ENCODE results near the gene MRPL49. TPM values are rescaled to one million over a fixed set of nuclear protein-coding genes. Genes with fewer than 3 reads are reported as not detected.
A peak's percentile ranks its signal among the peaks of the same experiment; 100 is the strongest.

The MRPL49 gene
- total RNA-seq, 4 donors from 2014 or later: 70.9 to 112 (median 91.6) TPM

GRCh38 chr11:65108469-65109123 lies 13.5 kb upstream of the MRPL49 start:
- 92 to 93% methylated on average over 11 to 22 of the region's 38 CpGs for WGBS, 2 donors
- Histone ChIP-seq H3K9me3 (no peaks in the 10 kb centered on the region), H3K4me3 (replicated peaks in 1 of 3) (no peak overlapping the region), H3K36me3 (peaks cover 14 to 26% of the 10 kb centered on the region in 2 donors), H3K4me1 (peaks cover 21 to 31% of the 10 kb centered on the region in 2 donors), H3K27me3 (no peaks in the 10 kb centered on the region), H3K27ac (no peak overlapping the region)
- intact Hi-C loops (cut with DNase I): no loop called here
- TF ChIP-seq, protein P1, sequence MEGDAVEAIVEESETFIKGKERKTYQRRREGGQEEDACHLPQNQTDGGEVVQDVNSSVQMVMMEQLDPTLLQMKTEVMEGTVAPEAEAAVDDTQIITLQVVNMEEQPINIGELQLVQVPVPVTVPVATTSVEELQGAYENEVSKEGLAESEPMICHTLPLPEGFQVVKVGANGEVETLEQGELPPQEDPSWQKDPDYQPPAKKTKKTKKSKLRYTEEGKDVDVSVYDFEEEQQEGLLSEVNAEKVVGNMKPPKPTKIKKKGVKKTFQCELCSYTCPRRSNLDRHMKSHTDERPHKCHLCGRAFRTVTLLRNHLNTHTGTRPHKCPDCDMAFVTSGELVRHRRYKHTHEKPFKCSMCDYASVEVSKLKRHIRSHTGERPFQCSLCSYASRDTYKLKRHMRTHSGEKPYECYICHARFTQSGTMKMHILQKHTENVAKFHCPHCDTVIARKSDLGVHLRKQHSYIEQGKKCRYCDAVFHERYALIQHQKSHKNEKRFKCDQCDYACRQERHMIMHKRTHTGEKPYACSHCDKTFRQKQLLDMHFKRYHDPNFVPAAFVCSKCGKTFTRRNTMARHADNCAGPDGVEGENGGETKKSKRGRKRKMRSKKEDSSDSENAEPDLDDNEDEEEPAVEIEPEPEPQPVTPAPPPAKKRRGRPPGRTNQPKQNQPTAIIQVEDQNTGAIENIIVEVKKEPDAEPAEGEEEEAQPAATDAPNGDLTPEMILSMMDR (IDR thresholded peaks at IDR 0.05): no peak
- TF ChIP-seq POLR2A (IDR thresholded peaks at IDR 0.05): no peak
- DNase-seq: no peak

GRCh38 chr11:65109231-65110198 lies 12.6 kb upstream of the MRPL49 start:
- intact Hi-C loops (cut with DNase I): loop anchor here (5.0 to 10.0 kb wide), 3 partner anchors 73 to 195 kb away; partner anchors contain the start of genes ARL2, ATG2A and CAPN1
- Histone ChIP-seq H3K27me3 (no peaks in the 10 kb centered on the region), H3K27ac (no peak overlapping the region), H3K9me3 (no peaks in the 10 kb centered on the region), H3K4me3 (replicated peaks in 1 of 3) (no peak overlapping the region), H3K4me1 (peaks cover 24 to 35% of the 10 kb centered on the region in 2 donors), H3K36me3 (peaks cover 14 to 26% of the 10 kb centered on the region in 2 donors)
- DNase-seq: no peak
- TF ChIP-seq, protein P1 (IDR thresholded peaks at IDR 0.05): no peak
- TF ChIP-seq POLR2A (IDR thresholded peaks at IDR 0.05): no peak
- 89 to 90% methylated on average over 18 to 22 of the region's 36 CpGs for WGBS, 2 donors

- Histone ChIP-seq H3K36me3 (peaks cover 14 to 26% of the 10 kb centered on the region in 2 donors), H3K4me3 (replicated peaks in 1 of 3) (no peak overlapping the region), H3K27ac (no peak overlapping the region), H3K4me1 (peaks cover 24 to 29% of the 10 kb centered on the region in 2 donors), H3K27me3 (no peaks in the 10 kb centered on the region), H3K9me3 (no peaks in the 10 kb centered on the region)
- TF ChIP-seq, protein P1 (IDR thresholded peaks at IDR 0.05): peak; percentile 90 to 99 (median 96)
- no peak for TF ChIP-seq POLR2A (IDR thresholded peaks at IDR 0.05)
- intact Hi-C loops (cut with DNase I): loop anchor here (5.0 to 10.0 kb wide), 3 partner anchors 72 to 196 kb away; partner anchors contain the start of genes ARL2, ATG2A and CAPN1
- peak; percentile 83 to 88 for DNase-seq
- 13 to 21% methylated on average over 9 to 18 of the region's 18 CpGs for WGBS, 2 donors
Measured at GRCh38 chr11:65110354-65110861, 11.7 kb upstream of the MRPL49 start.

DNA sequence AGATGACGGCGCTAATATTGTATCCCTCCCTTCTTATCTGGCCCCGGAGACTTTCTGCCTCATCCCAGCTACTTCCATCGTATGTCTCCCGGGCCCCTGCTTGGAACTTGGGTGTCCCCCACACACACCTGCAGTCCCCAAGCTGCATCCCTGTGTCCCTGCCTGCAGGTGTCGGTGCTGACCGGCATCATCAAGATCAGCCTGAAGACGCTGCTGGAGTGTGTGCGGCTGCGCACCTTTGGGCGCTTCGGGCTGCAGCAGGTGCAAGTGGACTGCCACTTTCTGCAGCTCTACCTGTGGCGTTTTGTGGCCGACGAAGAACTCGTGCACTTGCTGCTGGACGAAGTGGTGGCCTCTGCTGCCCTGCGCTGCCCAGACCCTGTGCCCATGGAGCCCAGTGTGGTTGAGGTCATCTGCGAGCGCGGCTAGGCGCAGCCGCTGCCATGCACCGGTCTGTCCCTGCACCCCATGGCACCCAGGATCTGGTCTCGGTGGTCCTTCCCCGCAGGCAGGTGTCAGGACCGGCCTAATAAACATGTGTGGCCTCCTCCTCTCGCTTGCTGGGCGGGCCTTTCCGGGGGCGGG lies 10.9 kb upstream of the MRPL49 start:
- Histone ChIP-seq H3K27me3 (no peaks in the 10 kb centered on the region), H3K36me3 (peaks cover 14 to 22% of the 10 kb centered on the region in 2 donors)

More for the DNA sequence above, 10.9 kb upstream of the MRPL49 start:
- H3K9me3 ChIP-seq: no peaks in the 10 kb centered on the region
- TF ChIP-seq POLR2A (IDR thresholded peaks at IDR 0.05): no peak
- TF ChIP-seq, protein P1 (IDR thresholded peaks at IDR 0.05): no peak
- no peak for DNase-seq
- H3K27ac ChIP-seq: no peak overlapping the region
- intact Hi-C loops (cut with DNase I): loop anchor here (5.0 to 10.0 kb wide), 3 partner anchors 71 to 196 kb away; partner anchors contain the start of genes ARL2, ATG2A and CAPN1
- no peak overlapping the region for H3K4me3 ChIP-seq (replicated peaks in 1 of 3)
- peaks cover 31 to 37% of the 10 kb centered on the region in 2 donors for H3K4me1 ChIP-seq
- WGBS, 2 donors: 74 to 86% methylated on average over 10 to 22 of the region's 31 CpGs
